GM12873 (cell line): ENCODE results near the gene KCNIP1.
A peak's percentile ranks its signal among the peaks of the same experiment; 100 is the strongest.

Experiments
- CTCF ChIP-seq: IDR thresholded peaks from 2 replicates; pipeline ENCODE4 v1.5.1; 2012; ENCODE audit warnings: low read depth, mild to moderate bottlenecking, moderate library complexity, low read length, control low read depth; ENCODE audit not compliant: insufficient read depth; ENCODE audit errors: missing control alignments

The KCNIP1 gene

GRCh38 chr5:170741801-170742200, 238.0 kb downstream of the KCNIP1 start:
- no peak for TF ChIP-seq CTCF

GRCh38 chr5:170743876-170744212, 240.0 kb downstream of the KCNIP1 start:
- no peak for TF ChIP-seq CTCF

GRCh38 chr5:170745481-170746071, 241.8 kb downstream of the KCNIP1 start:
- no peak for TF ChIP-seq CTCF

GRCh38 chr5:170746075-170746960, 242.5 kb downstream of the KCNIP1 start:
- TF ChIP-seq CTCF = no peak

GRCh38 chr5:170746961-170747340, 243.1 kb downstream of the KCNIP1 start:
- TF ChIP-seq CTCF = no peak

- TF ChIP-seq CTCF = no peak
Observed at GRCh38 chr5:170747357-170747756, 243.5 kb downstream of the KCNIP1 start.

GRCh38 chr5:170747851-170748250, 244.0 kb downstream of the KCNIP1 start:
- peak; percentile 34 for TF ChIP-seq CTCF
